ENCODE results near the gene ZNF557. TPM values are rescaled to one million over a fixed set of nuclear protein-coding genes. Genes with fewer than 3 reads are reported as not detected.
A peak's percentile ranks its signal among the peaks of the same experiment; 100 is the strongest.
"Not testable (repeated sequence)": the region's sequence is repeated elsewhere in the genome, so short reads cannot be mapped to it uniquely, and the experiment has no call there.

Gene ZNF557
- total RNA-seq, 2 donors from 2014 or later: 8.3 to 9.8 TPM

GRCh38 chr19:7059977-7060376 is 9.5 kb upstream of the ZNF557 start:
- not testable (repeated sequence) for H3K4me3 Mint-ChIP-seq; H3K36me3 ChIP-seq (ENCODE audit: control insufficient read depth, insufficient read depth, low read length); H3K27me3 Mint-ChIP-seq (ENCODE audit: insufficient read depth); H3K4me1 Mint-ChIP-seq; H3K27ac ChIP-seq (ENCODE audit: low read depth, low read length); H3K27me3 ChIP-seq (ENCODE audit: control insufficient read depth, insufficient read depth, low read length, poor library complexity, severe bottlenecking); H3K9ac ChIP-seq (ENCODE audit: extremely low read depth, low read length, poor library complexity, severe bottlenecking); H3K4me1 ChIP-seq (ENCODE audit: control insufficient read depth, insufficient read depth, low read length); H3K9me3 ChIP-seq (ENCODE audit: control insufficient read depth, low read length); DNase-seq; H3K4me3 ChIP-seq (ENCODE audit: low read length); H3K36me3 Mint-ChIP-seq (ENCODE audit: low read depth); H3K27ac Mint-ChIP-seq
- peaks cover 18% of the 10 kb centered on the region for H3K9me3 Mint-ChIP-seq
- 100% methylated on average over 1 of the region's 2 CpGs; no CpG with 5 or more reads in 1 of the 2 experiments for WGBS, 2 experiments (ENCODE audit: insufficient coverage in 1 of 2, insufficient read length in 1 of 2)

- no peak overlapping the region for H3K27ac ChIP-seq (ENCODE audit: low read depth, low read length)
- no peak overlapping the region for H3K4me3 ChIP-seq (ENCODE audit: low read length)
- no peak overlapping the region for H3K9ac ChIP-seq (ENCODE audit: extremely low read depth, low read length, poor library complexity, severe bottlenecking)
- no peaks in the 10 kb centered on the region for H3K27me3 ChIP-seq (ENCODE audit: control insufficient read depth, insufficient read depth, low read length, poor library complexity, severe bottlenecking)
- no peaks in the 10 kb centered on the region for H3K36me3 Mint-ChIP-seq (ENCODE audit: low read depth)
- no peaks in the 10 kb centered on the region for H3K4me1 Mint-ChIP-seq
- WGBS, 2 experiments (ENCODE audit: insufficient coverage in 1 of 2, insufficient read length in 1 of 2): 84 to 86% methylated on average over 3 to 4 of the region's 4 CpGs
- peaks cover 36% of the 10 kb centered on the region for H3K9me3 Mint-ChIP-seq
- no peak overlapping the region for H3K27ac Mint-ChIP-seq
- DNase-seq: no peak
- TF ChIP-seq CTCF (conservative IDR thresholded peaks at IDR 0.05): no peak
- no peak overlapping the region for H3K4me3 Mint-ChIP-seq
- H3K27me3 Mint-ChIP-seq (ENCODE audit: insufficient read depth): no peaks in the 10 kb centered on the region
- H3K4me1 ChIP-seq (ENCODE audit: control insufficient read depth, insufficient read depth, low read length): no peaks in the 10 kb centered on the region
- H3K9me3 ChIP-seq (ENCODE audit: control insufficient read depth, low read length): peaks cover 19% of the 10 kb centered on the region
- H3K36me3 ChIP-seq (ENCODE audit: control insufficient read depth, insufficient read depth, low read length): no peaks in the 10 kb centered on the region
Measured at GRCh38 chr19:7063339-7063738, 6.2 kb upstream of the ZNF557 start.

GRCh38 chr19:7063764-7064418 is 5.6 kb upstream of the ZNF557 start:
- Mint-ChIP-seq H3K36me3 (ENCODE audit: low read depth) (peaks cover under 1% of the 10 kb centered on the region), H3K4me3 (no peak overlapping the region), H3K9me3 (peaks cover 41% of the 10 kb centered on the region), H3K27ac (no peak overlapping the region), H3K27me3 (ENCODE audit: insufficient read depth) (no peaks in the 10 kb centered on the region), H3K4me1 (no peaks in the 10 kb centered on the region)
- Histone ChIP-seq H3K9me3 (ENCODE audit: control insufficient read depth, low read length) (peaks cover 24% of the 10 kb centered on the region), H3K36me3 (ENCODE audit: control insufficient read depth, insufficient read depth, low read length) (no peaks in the 10 kb centered on the region), H3K9ac (ENCODE audit: extremely low read depth, low read length, poor library complexity, severe bottlenecking) (no peak overlapping the region), H3K27me3 (ENCODE audit: control insufficient read depth, insufficient read depth, low read length, poor library complexity, severe bottlenecking) (no peaks in the 10 kb centered on the region), H3K27ac (ENCODE audit: low read depth, low read length) (no peak overlapping the region), H3K4me1 (ENCODE audit: control insufficient read depth, insufficient read depth, low read length) (no peaks in the 10 kb centered on the region), H3K4me3 (ENCODE audit: low read length) (no peak overlapping the region)
- TF ChIP-seq CTCF (conservative IDR thresholded peaks at IDR 0.05): no peak
- no peak for DNase-seq
- WGBS, 2 experiments (ENCODE audit: insufficient coverage in 1 of 2, insufficient read length in 1 of 2): 89 to 90% methylated on average over 5 to 9 of the region's 9 CpGs

- H3K27me3 Mint-ChIP-seq (ENCODE audit: insufficient read depth); H3K4me3 Mint-ChIP-seq: not testable (repeated sequence)
- DNase-seq: peak; percentile 79
Measured at GRCh38 chr19:7067122-7067521, 2.4 kb upstream of the ZNF557 start.

More at GRCh38 chr19:7067122-7067521, 2.4 kb upstream of the ZNF557 start:
- not testable (repeated sequence) for H3K9ac ChIP-seq (ENCODE audit: extremely low read depth, low read length, poor library complexity, severe bottlenecking); H3K4me1 Mint-ChIP-seq; H3K4me3 ChIP-seq (ENCODE audit: low read length); H3K27me3 ChIP-seq (ENCODE audit: control insufficient read depth, insufficient read depth, low read length, poor library complexity, severe bottlenecking); H3K4me1 ChIP-seq (ENCODE audit: control insufficient read depth, insufficient read depth, low read length); H3K27ac ChIP-seq (ENCODE audit: low read depth, low read length); H3K36me3 ChIP-seq (ENCODE audit: control insufficient read depth, insufficient read depth, low read length); H3K27ac Mint-ChIP-seq
- 45% methylated on average over 13 of the region's 13 CpGs; no CpG with 5 or more reads in 1 of the 2 experiments for WGBS, 2 experiments (ENCODE audit: insufficient coverage in 1 of 2, insufficient read length in 1 of 2)
- Mint-ChIP-seq H3K36me3 (ENCODE audit: low read depth) (peaks cover 18% of the 10 kb centered on the region), H3K9me3 (peaks cover 44% of the 10 kb centered on the region)
- H3K9me3 ChIP-seq (ENCODE audit: control insufficient read depth, low read length): peaks cover 24% of the 10 kb centered on the region
- TF ChIP-seq CTCF (conservative IDR thresholded peaks at IDR 0.05): peak; percentile 48
